ENCODE measurements around the gene GLIPR1L2.

DNA sequence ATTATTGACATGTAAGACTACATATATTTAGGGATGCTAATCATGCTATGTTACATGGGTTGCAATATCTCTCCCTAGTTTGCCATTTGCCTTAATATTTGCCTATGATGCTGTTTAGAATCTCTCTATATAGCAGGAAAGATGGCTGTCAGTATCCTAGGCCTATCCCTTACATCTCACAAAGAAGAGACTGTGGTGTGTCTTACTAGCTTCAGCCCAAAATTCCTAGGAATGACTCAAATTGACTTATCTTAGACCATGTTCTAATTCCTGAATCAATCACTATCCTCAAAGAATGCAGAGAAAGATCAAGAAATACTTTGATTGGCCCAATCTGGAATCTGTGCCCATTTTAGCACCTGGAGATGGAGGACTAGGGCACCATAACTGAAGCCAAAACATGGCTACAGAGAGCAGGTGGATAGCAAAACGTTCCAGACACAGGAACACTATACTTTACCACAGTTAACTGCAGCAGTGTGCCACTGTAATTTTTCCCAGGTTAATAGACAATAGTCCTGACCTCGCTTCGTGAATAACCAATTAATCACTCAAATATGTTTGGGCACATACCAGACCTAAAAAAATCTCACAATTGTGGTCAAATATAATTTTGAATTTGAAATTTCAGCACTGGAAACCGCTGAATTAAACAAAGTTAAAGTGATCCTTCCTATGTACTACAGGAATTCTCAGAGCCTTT lies 57.0 kb downstream of the GLIPR1L2 start:
- TF ChIP-seq, protein P1, sequence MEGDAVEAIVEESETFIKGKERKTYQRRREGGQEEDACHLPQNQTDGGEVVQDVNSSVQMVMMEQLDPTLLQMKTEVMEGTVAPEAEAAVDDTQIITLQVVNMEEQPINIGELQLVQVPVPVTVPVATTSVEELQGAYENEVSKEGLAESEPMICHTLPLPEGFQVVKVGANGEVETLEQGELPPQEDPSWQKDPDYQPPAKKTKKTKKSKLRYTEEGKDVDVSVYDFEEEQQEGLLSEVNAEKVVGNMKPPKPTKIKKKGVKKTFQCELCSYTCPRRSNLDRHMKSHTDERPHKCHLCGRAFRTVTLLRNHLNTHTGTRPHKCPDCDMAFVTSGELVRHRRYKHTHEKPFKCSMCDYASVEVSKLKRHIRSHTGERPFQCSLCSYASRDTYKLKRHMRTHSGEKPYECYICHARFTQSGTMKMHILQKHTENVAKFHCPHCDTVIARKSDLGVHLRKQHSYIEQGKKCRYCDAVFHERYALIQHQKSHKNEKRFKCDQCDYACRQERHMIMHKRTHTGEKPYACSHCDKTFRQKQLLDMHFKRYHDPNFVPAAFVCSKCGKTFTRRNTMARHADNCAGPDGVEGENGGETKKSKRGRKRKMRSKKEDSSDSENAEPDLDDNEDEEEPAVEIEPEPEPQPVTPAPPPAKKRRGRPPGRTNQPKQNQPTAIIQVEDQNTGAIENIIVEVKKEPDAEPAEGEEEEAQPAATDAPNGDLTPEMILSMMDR (IDR thresholded peaks at IDR 0.05): no peak
- TF ChIP-seq POLR2A (IDR thresholded peaks at IDR 0.05): no peak
